NK-92 treated with Interleukin-12 subunit alpha and Interleukin-12 subunit beta, amount 100 ng/mL, for 24 hours (cell line): Measurements from ENCODE around the gene MTX2.

Experiments
- DNase-seq: peaks from one replicate; lab custom pipeline; 2025; lab: John Stamatoyannopoulos, UW

Gene MTX2

GRCh38 chr2:176378323-176378722 is 109.1 kb downstream of the MTX2 start:
- no peak for DNase-seq

DNA sequence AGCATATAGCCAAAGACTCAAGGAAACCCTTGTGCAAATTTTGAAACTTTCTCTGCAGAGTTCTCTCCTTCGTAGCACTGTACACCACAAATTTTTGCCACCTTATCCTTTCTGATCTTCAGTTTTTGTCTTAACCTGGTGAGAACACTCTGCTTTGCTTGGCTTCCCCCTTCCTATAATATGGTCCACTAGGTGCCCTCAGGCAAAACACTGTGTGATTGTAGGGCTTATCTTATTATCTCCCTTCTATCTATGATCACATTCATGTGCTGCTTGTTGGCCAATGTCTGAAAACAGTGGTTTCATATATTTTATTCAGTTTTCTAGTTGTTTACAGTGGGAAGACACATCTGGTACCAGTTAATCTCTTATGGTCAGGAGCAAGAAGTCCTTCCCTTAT is 111.1 kb downstream of the MTX2 start:
- no peak for DNase-seq

DNA sequence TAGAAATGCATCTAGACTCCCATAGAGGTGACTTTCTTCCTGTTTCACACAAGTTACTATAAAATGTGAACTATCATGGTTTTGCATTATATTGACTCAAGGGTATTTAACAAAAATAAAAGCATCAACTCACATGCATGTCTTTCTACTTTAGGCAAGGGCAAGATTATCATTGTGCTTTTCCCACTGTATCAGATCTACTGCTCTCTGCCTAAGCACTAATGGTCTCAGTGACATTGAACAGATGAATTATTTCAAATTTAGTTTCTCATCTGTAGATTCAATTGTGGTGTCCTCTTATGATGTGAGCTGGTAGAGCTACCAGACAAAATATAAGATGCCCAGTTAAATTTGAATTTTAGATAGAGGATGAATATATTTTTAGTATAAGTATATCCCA is 113.9 kb downstream of the MTX2 start:
- DNase-seq, result no peak

GRCh38 chr2:176383836-176384442 is 114.7 kb downstream of the MTX2 start:
- no peak for DNase-seq

GRCh38 chr2:176385219-176385759 is 116.0 kb downstream of the MTX2 start:
- no peak for DNase-seq

DNA sequence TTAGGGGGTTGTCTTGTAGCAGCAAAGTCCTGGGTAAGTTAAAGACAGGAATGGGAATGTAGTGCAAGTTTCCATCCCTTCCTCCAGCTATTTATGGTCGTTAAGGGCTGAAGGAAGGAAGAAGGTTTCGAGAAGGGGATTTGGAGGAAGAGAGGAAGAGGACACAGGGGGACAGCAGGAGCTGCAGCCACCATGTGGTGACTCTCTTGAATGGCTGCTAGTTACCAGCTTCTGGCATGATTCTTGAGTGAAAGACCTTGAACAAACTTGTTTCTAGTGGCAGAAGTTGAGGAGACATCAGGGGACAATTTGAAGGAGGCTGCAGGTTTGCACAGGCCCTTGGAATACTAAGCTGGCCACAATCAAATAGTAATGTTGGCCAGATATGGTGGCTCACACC is 116.6 kb downstream of the MTX2 start:
- DNase-seq, result no peak
